K562 (cell line): ENCODE measurements around the gene SORBS2. TPM values are rescaled to one million over a fixed set of nuclear protein-coding genes. Genes with fewer than 3 reads are reported as not detected.

Experiments
- ATAC-seq: fragments of 200-7000 bp; cut with Tn5 transposase; 3 replicates; pipeline ENCODE4 v1.9.1; 2020; ENCODE audit warnings: moderate library complexity
- BruUV-seq: library from RNA; stranded (reverse); fragments of 400-500 nt; replicated peaks from 2 replicates; lab custom pipeline; 2021; lab: Mats Ljungman, UMichigan
- CTCF ChIA-PET: fragments of 300-600 bp; formaldehyde crosslinking; extraction: SDS; loops from one replicate; lab custom pipeline; 2021; ENCODE audit warnings: low intra/inter-chr PET ratio; lab: Yijun Ruan, JAX
- POLR2A ChIA-PET: fragments of 300-600, 350-650 bp; sonication (Branson Sonifier 250); formaldehyde crosslinking; extraction: SDS; loops from one replicate; lab custom pipeline; 2021; ENCODE audit warnings: antibody characterized with exemption, inconsistent platforms; lab: Yijun Ruan, JAX
- DNase-seq, 4 experiments: peaks; one replicate each; pipeline versions ENCODE4 v3.0.0 to v3.0.0-alpha.2; 2011 to 2018; ENCODE audit warnings: low spot score in 3 of 4, mixed read lengths in 3 of 4; ENCODE audit errors: extremely low read depth in 1 of 4
- FAIRE-seq: peaks from 2 replicates; lab custom pipeline; 2011; peaks lifted over from hg19 to GRCh38; lab: Jason Lieb, UNC
- H2AFZ ChIP-seq: 2 replicates; pipeline ENCODE4 v1.6.0; 2011; ENCODE audit warnings: low read depth, low read length, control low read depth, inconsistent platforms
- H3K27ac ChIP-seq: fragments of 200-600 bp; 3 replicates; pipeline ENCODE4 v1.8.0; 2011; ENCODE audit warnings: low read depth, mild to moderate bottlenecking, control low read depth, inconsistent platforms, low read length, moderate library complexity, mixed read lengths; ENCODE audit errors: extremely low read depth
- H3K27me3 ChIP-seq, 2 experiments: fragments of 300-600 bp in 1 of 2; 2 replicates in 1 of 2; 3 replicates in 1 of 2; pipeline versions ENCODE4 v1.6.0 to v1.8.0; 2011; ENCODE audit warnings: inconsistent platforms in 2 of 2, low read length in 2 of 2, mild to moderate bottlenecking in 1 of 2, mixed read lengths in 1 of 2, moderate library complexity in 1 of 2; ENCODE audit not compliant: control insufficient read depth in 2 of 2, insufficient read depth in 2 of 2
- H3K36me3 ChIP-seq: fragments of 300-600 bp; 3 replicates; pipeline ENCODE4 v1.8.0; 2011; ENCODE audit warnings: mild to moderate bottlenecking, low read length, inconsistent platforms; ENCODE audit not compliant: control insufficient read depth, insufficient read depth
- H3K4me1 ChIP-seq, 2 experiments: fragments of 200-600 bp in 1 of 2; replicated peaks in 1 of 2; 2 replicates in 1 of 2; 3 replicates in 1 of 2; pipeline versions ENCODE4 v1.5.1 to v1.8.0; 2011; ENCODE audit warnings: inconsistent platforms in 2 of 2, low read length in 2 of 2, mild to moderate bottlenecking in 1 of 2, mixed read lengths in 1 of 2, moderate library complexity in 1 of 2; ENCODE audit not compliant: control insufficient read depth in 2 of 2, insufficient read depth in 2 of 2
- H3K4me2 ChIP-seq: 2 replicates; pipeline ENCODE4 v1.6.1; 2011; ENCODE audit warnings: low read length, control low read depth, inconsistent platforms, mixed read lengths; ENCODE audit not compliant: insufficient read depth
- H3K4me3 ChIP-seq: fragments of 200-600 bp; sonication (generic), shearing (Covaris generic); 2 replicates; pipeline ENCODE4 v1.5.1; 2016; ENCODE audit warnings: control low read depth, inconsistent platforms
- H3K79me2 ChIP-seq: fragments of 200-600 bp; 3 replicates; pipeline ENCODE4 v1.8.0; 2011; ENCODE audit warnings: low read length, inconsistent platforms; ENCODE audit not compliant: control insufficient read depth, insufficient read depth
- H3K9ac ChIP-seq, 2 experiments: 2 replicates each; pipeline versions ENCODE4 v1.6.0 to v1.6.1; 2011; ENCODE audit warnings: low read depth in 2 of 2, low read length in 2 of 2, control low read depth in 1 of 2, inconsistent platforms in 1 of 2, mild to moderate bottlenecking in 1 of 2, mixed read lengths in 1 of 2; ENCODE audit not compliant: insufficient read depth in 1 of 2
- H3K9me1 ChIP-seq: one replicate; pipeline ENCODE4 v1.6.0; 2011; ENCODE audit warnings: inconsistent platforms, mild to moderate bottlenecking, low read length, moderate library complexity; ENCODE audit not compliant: control insufficient read depth, insufficient read depth
- H3K9me3 ChIP-seq: replicated peaks from 2 replicates; pipeline ENCODE4 v1.5.1; 2011; ENCODE audit warnings: low read depth, low read length, inconsistent platforms; ENCODE audit not compliant: control insufficient read depth, insufficient read depth
- H4K20me1 ChIP-seq: replicated peaks from 2 replicates; pipeline ENCODE4 v1.6.1; 2011; ENCODE audit warnings: low read length, inconsistent platforms, mixed read lengths; ENCODE audit not compliant: control insufficient read depth, insufficient read depth
- CBX8 ChIP-seq: fragments of 200-600 bp; sonication (generic); IDR thresholded peaks from 2 replicates; pipeline ENCODE4 v1.6.1; 2012; ENCODE audit warnings: borderline replicate concordance, mixed run types, low read depth, mild to moderate bottlenecking, moderate library complexity, mixed read lengths, low read length, control low read depth, inconsistent platforms; ENCODE audit not compliant: poor library complexity, severe bottlenecking; ENCODE audit errors: extremely low read depth
- POLR2A ChIP-seq: fragments of 450-650 bp; conservative IDR thresholded peaks from 2 replicates; pipeline ENCODE4 v1.6.1; 2016
- SOX6 ChIP-seq: fragments of 450-650 bp; IDR thresholded peaks from 2 replicates; pipeline ENCODE4 v1.6.1; 2014; ENCODE audit warnings: mild to moderate bottlenecking
- ZKSCAN3 ChIP-seq: fragments of 250-450 bp; sonication (Bioruptor Pico); IDR thresholded peaks from 2 replicates; pipeline ENCODE4 v1.4.0; 2020
- ZNF316 ChIP-seq: fragments of 450-650 bp; IDR thresholded peaks from 2 replicates; pipeline ENCODE4 v1.6.1; 2016
- WGBS: fragments of 100-300 bp; shearing (Covaris generic); methylation state at CpG from one replicate; pipeline ENCODE4 v1.1.6; 2016; ENCODE audit warnings: low coverage, mixed read lengths; ENCODE audit not compliant: insufficient coverage; ENCODE audit errors: missing lambda C conversion rate; 5-methylcytosine and 5-hydroxymethylcytosine counted together
- in situ Hi-C: fragments of 300-500 bp; cut with MboI; formaldehyde crosslinking; loops from 4 replicates; pipeline ENCODE4 v1.15.0; 2018; ENCODE audit warnings: inconsistent platforms, mixed read lengths
- intact Hi-C: fragments of 100-400 bp; cut with micrococcal nuclease; formaldehyde crosslinking; loops from 2 replicates; pipeline ENCODE4 v1.14.2; 2022
- polyA plus RNA-seq, 8 experiments: library from polyadenylated mRNA; depleted of rRNA in 4 of 8; stranded (reverse) in 5 of 8; unstranded in 3 of 8; fragments of >200 nt; fragmentation: Nextera tagmentation in 2 of 8; fragmentation: Illumina TruSeq in 1 of 8; extraction: Ambion mirVana in 2 of 8; extraction: Trizol in 1 of 8; gene quantifications; 2 replicates each; pipeline versions ENCODE4 v1.2.1 to v1.2.3, GENCODE V29; 2011 to 2014; ENCODE audit warnings: inconsistent platforms in 1 of 8, missing spikeins in 1 of 8
- total RNA-seq, 7 experiments: library from RNA; depleted of rRNA in 6 of 7; stranded (reverse); fragments of >200 nt in 6 of 7; fragmentation: Illumina TruSeq in 2 of 7; extraction: Trizol in 2 of 7; gene quantifications; 2 replicates each; pipeline versions ENCODE4 v1.2.1 to v1.2.3, GENCODE V29; 2011 to 2021; ENCODE audit warnings: low replicate concordance in 1 of 7

The SORBS2 gene
- total and polyA plus RNA-seq, 9 of the 15 experiments (the other 6 are each of a cell fraction or from before 2014, with no cell fraction given): 0.29 TPM; not detected in 8

GRCh38 chr4:185695743-185696142 is 116.3 kb downstream of the SORBS2 start:
- Histone ChIP-seq H3K27me3 (peaks cover 3 to 16% of the 10 kb centered on the region in 2 experiments; a peak in 4 of 5 replicates), H3K4me1 (no peaks in the 10 kb centered on the region), H3K4me2 (no peak overlapping the region), H4K20me1 (no peaks in the 10 kb centered on the region), H3K79me2 (no peaks in the 10 kb centered on the region), H3K9me1 (no peaks in the 10 kb centered on the region), H3K9me3 (no peaks in the 10 kb centered on the region), H3K4me3 (no peak overlapping the region), H3K27ac (no peak overlapping the region), H3K36me3 (no peaks in the 10 kb centered on the region), H2AFZ (no peak overlapping the region), H3K9ac (no peak overlapping the region)
- CTCF ChIA-PET: no interaction called here
- no TSS peak for BruUV-seq
- DNase-seq (no peak), ATAC-seq (no peak), FAIRE-seq (no peak)
- in situ Hi-C loops (no loop called here), intact Hi-C loops (no loop called here)
- WGBS: 0% methylated on average over 4 of the region's 4 CpGs
- POLR2A ChIA-PET: no interaction called here
- TF ChIP-seq POLR2A (no peak), SOX6 (no peak)

GRCh38 chr4:185693548-185694215 is 118.3 kb downstream of the SORBS2 start:
- intact Hi-C loops: no loop called here
- WGBS: 1% methylated on average over 12 of the region's 12 CpGs
- Histone ChIP-seq H4K20me1 (no peaks in the 10 kb centered on the region), H3K27me3 (peaks cover 3 to 22% of the 10 kb centered on the region in 2 experiments; a peak in 4 of 5 replicates), H3K4me3 (no peak overlapping the region), H2AFZ (no peak overlapping the region), H3K9me1 (no peaks in the 10 kb centered on the region)
- POLR2A ChIA-PET: no interaction called here
- peak; percentile 36 for TF ChIP-seq CBX8
- peak; percentile 59 for TF ChIP-seq ZNF316
- TF ChIP-seq ZKSCAN3 (CRISPR knock-in tag): no peak
- TF ChIP-seq, all 486 proteins: peak for 2
- H3K4me1 ChIP-seq: no peaks in the 10 kb centered on the region
- no peaks in the 10 kb centered on the region for H3K36me3 ChIP-seq
- DNase-seq (no peak), ATAC-seq (no peak), FAIRE-seq (peak; percentile 26)
- no peak overlapping the region for H3K27ac ChIP-seq
- BruUV-seq: no TSS peak
- H3K9ac ChIP-seq: no peak overlapping the region
- CTCF ChIA-PET: no interaction called here
- in situ Hi-C loops: no loop called here
- no peaks in the 10 kb centered on the region for H3K9me3 ChIP-seq
- no peaks in the 10 kb centered on the region for H3K79me2 ChIP-seq
- H3K4me2 ChIP-seq: no peak overlapping the region
